Measurements from ENCODE around the gene ATRIP. TPM values are rescaled to one million over a fixed set of nuclear protein-coding genes. Genes with fewer than 3 reads are reported as not detected.

ATRIP gene
- total RNA-seq, 4 donors from 2014 or later: 5.6 to 14.1 (median 9.3) TPM

GRCh38 chr3:48441940-48442339 lies 4.6 kb upstream of the ATRIP start:
- TF ChIP-seq POLR2A (IDR thresholded peaks at IDR 0.05): no peak
- TF ChIP-seq CTCF (IDR thresholded peaks at IDR 0.05): no peak
- WGBS, 2 donors: 76 to 79% methylated on average over 6 of the region's 6 CpGs
- intact Hi-C loops (cut with DNase I; ENCODE audit: low total_unique reads): loop anchor here (10.0 kb wide), 1 partner anchor 113 kb away; the partner anchor contains the start of gene PFKFB4
- H3K4me3 ChIP-seq (ENCODE audit: low read depth, poor library complexity, severe bottlenecking): no peak overlapping the region
- no peak for DNase-seq (ENCODE audit: low spot score in 2 of 2)

- TF ChIP-seq CTCF (IDR thresholded peaks at IDR 0.05): no peak
- no peak for TF ChIP-seq POLR2A (IDR thresholded peaks at IDR 0.05)
- no peak for DNase-seq (ENCODE audit: low spot score in 2 of 2)
- intact Hi-C loops (cut with DNase I; ENCODE audit: low total_unique reads): loop anchor here (10.0 kb wide), 1 partner anchor 109 kb away; the partner anchor contains the start of gene PFKFB4
- 64 to 66% methylated on average over 6 of the region's 6 CpGs for WGBS, 2 donors
- H3K4me3 ChIP-seq (ENCODE audit: low read depth, poor library complexity, severe bottlenecking): no peak overlapping the region
Observed at GRCh38 chr3:48445277-48445882, 1.2 kb upstream of the ATRIP start.

GRCh38 chr3:48446043-48446424 lies 503 bp upstream of the ATRIP start:
- peak overlapping the region; percentile 46 for H3K4me3 ChIP-seq (ENCODE audit: low read depth, poor library complexity, severe bottlenecking)
- WGBS, 2 donors: 14 to 15% methylated on average over 6 of the region's 6 CpGs
- intact Hi-C loops (cut with DNase I; ENCODE audit: low total_unique reads): loop anchor here (10.0 kb wide), 1 partner anchor 109 kb away; the partner anchor contains the start of gene PFKFB4
- TF ChIP-seq CTCF (IDR thresholded peaks at IDR 0.05) (no peak), POLR2A (IDR thresholded peaks at IDR 0.05) (no peak)
- DNase-seq (ENCODE audit: low spot score in 2 of 2): no peak

DNA sequence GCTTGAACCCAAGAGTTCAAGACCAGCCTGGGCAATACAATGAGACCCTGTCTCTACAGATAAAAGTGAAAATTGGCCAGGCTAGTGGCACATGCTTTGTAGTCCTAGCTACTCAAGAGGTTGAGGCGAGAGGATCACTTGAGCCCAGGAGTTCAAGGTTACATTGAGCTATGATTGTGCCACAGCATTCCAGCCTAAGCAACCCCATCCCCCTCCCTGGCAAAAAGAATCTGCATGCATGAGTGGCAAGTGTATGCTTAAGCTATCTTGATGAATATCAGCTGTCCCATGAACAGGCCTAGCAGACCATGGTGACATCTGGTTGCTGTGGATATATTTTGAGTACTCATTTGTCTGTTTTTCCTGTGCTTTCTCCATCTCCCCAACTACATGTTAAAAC lies 4.7 kb downstream of the ATRIP start:
- TF ChIP-seq CTCF (IDR thresholded peaks at IDR 0.05) (no peak), POLR2A (IDR thresholded peaks at IDR 0.05) (no peak)
- intact Hi-C loops (cut with DNase I; ENCODE audit: low total_unique reads): no loop called here
- WGBS, 2 donors: 100% methylated on average over 1 of the region's 1 CpG
- DNase-seq (ENCODE audit: low spot score in 2 of 2): no peak
- H3K4me3 ChIP-seq (ENCODE audit: low read depth, poor library complexity, severe bottlenecking): no peak overlapping the region

GRCh38 chr3:48456456-48456855 lies 9.9 kb downstream of the ATRIP start:
- DNase-seq (ENCODE audit: low spot score in 2 of 2): no peak
- H3K4me3 ChIP-seq (ENCODE audit: low read depth, poor library complexity, severe bottlenecking): no peak overlapping the region
- no peak for TF ChIP-seq POLR2A (IDR thresholded peaks at IDR 0.05)
- no peak for TF ChIP-seq CTCF (IDR thresholded peaks at IDR 0.05)
- 100% methylated on average over 1 of the region's 1 CpG for WGBS, 2 donors
- intact Hi-C loops (cut with DNase I; ENCODE audit: low total_unique reads): no loop called here

DNA sequence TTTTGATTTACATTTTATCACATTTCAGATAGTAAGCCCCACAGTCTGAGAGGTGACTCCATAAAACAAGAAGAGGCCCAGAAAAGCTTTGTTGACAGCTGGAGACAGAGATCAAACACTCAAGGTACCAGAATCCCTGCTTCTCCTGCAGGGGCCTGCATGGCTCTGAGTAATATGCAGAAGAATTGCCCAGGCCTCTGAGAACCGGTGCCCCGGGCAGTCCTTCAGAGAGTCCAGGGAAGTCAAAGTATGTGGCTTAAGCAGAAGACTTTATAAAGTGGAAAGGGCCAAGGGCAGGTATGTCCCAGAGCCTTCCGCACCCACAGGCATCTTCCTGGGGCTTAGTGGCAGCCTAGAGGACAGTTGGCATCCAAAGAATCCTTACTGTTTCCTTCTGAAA lies 12.8 kb downstream of the ATRIP start:
- WGBS, 2 donors: 78 to 81% methylated on average over 3 of the region's 3 CpGs
- intact Hi-C loops (cut with DNase I; ENCODE audit: low total_unique reads): no loop called here
- DNase-seq (ENCODE audit: low spot score in 2 of 2): no peak
- H3K4me3 ChIP-seq (ENCODE audit: low read depth, poor library complexity, severe bottlenecking): no peak overlapping the region
- TF ChIP-seq POLR2A (IDR thresholded peaks at IDR 0.05) (no peak), CTCF (IDR thresholded peaks at IDR 0.05) (no peak)

Measured in lower leg skin (tissue), 4 donors.